CD4-positive, alpha-beta T cell (primary cell): ENCODE data around the gene RIOK3. TPM values are rescaled to one million over a fixed set of nuclear protein-coding genes. Genes with fewer than 3 reads are reported as not detected.

Experiments
- ATAC-seq: fragments of 200-7000 bp; cut with Tn5 transposase; one replicate; pipeline ENCODE4 v1.10.0; 2022; ENCODE audit warnings: mild to moderate bottlenecking; ENCODE audit not compliant: poor library complexity
- CTCF ChIA-PET: fragments of 350-600 bp; sonication (Branson Sonifier 250); formaldehyde crosslinking; loops from one replicate; lab custom pipeline; 2021; ENCODE audit warnings: antibody characterized with exemption, inconsistent platforms; lab: Charles Lee
- POLR2A ChIA-PET: fragments of 350-600 bp; sonication (Branson Sonifier 250); formaldehyde crosslinking; loops from one replicate; lab custom pipeline; 2021; ENCODE audit warnings: antibody characterized with exemption, inconsistent platforms; lab: Charles Lee
- DNase-seq, 14 experiments: peaks; one replicate each; pipeline ENCODE4 v3.0.0-alpha.2; 2013 to 2020; ENCODE audit warnings: mixed read lengths in 2 of 14
- H3K27ac ChIP-seq, 2 donors: one replicate each; pipeline versions ENCODE4 v1.5.1 to v1.7.0; 2013; ENCODE audit warnings: low read length in 2 of 2, low read depth in 1 of 2, mild to moderate bottlenecking in 1 of 2
- H3K27me3 ChIP-seq, 2 experiments: 1 replicate in 1 of 2; 2 replicates in 1 of 2; pipeline versions ENCODE4 v1.6.1 to v1.7.0; 2013; ENCODE audit warnings: low read length in 2 of 2, control low read depth in 1 of 2, mild to moderate bottlenecking in 1 of 2, moderate library complexity in 1 of 2; ENCODE audit not compliant: insufficient read depth in 2 of 2, control insufficient read depth in 1 of 2
- H3K36me3 ChIP-seq: one replicate; pipeline ENCODE4 v1.6.1; 2013; ENCODE audit warnings: low read length, control low read depth; ENCODE audit not compliant: insufficient read depth
- H3K4me1 ChIP-seq: one replicate; pipeline ENCODE4 v1.6.1; 2013; ENCODE audit warnings: low read length, control low read depth; ENCODE audit not compliant: insufficient read depth
- H3K4me3 ChIP-seq: one replicate; pipeline ENCODE4 v1.5.1; 2013; ENCODE audit warnings: mild to moderate bottlenecking, low read length, moderate library complexity
- H3K9me3 ChIP-seq, 2 experiments: 1 replicate in 1 of 2; 2 replicates in 1 of 2; pipeline versions ENCODE4 v1.6.1 to v1.7.0; 2013; ENCODE audit warnings: low read length in 2 of 2, mild to moderate bottlenecking in 2 of 2, control low read depth in 1 of 2, moderate library complexity in 1 of 2; ENCODE audit not compliant: control insufficient read depth in 1 of 2, insufficient read depth in 1 of 2
- H3K27ac Mint-ChIP-seq: one replicate; pipeline ENCODE4 v1.8.0; 2020; ENCODE audit warnings: mixed read lengths
- H3K27me3 Mint-ChIP-seq: one replicate; pipeline ENCODE4 v1.8.0; 2021; ENCODE audit warnings: mixed read lengths
- H3K36me3 Mint-ChIP-seq: one replicate; pipeline ENCODE4 v1.8.0; 2021; ENCODE audit warnings: low read depth, mixed read lengths
- H3K4me1 Mint-ChIP-seq: one replicate; pipeline ENCODE4 v1.8.0; 2021; ENCODE audit warnings: low read depth, mixed read lengths
- H3K4me3 Mint-ChIP-seq: one replicate; pipeline ENCODE4 v1.8.0; 2020; ENCODE audit warnings: mild to moderate bottlenecking, mixed read lengths
- H3K9me3 Mint-ChIP-seq: one replicate; pipeline ENCODE4 v1.8.0; 2020; ENCODE audit warnings: mixed read lengths
- intact Hi-C, 2 experiments: fragments of 100-400 bp; cut with DNase I in 1 of 2; cut with micrococcal nuclease in 1 of 2; formaldehyde crosslinking; loops; one replicate each; pipeline versions ENCODE4 v1.15.1 to v1.9.0; 2023 to 2025; cut with DNase I, micrococcal nuclease
- total RNA-seq, 174 experiments: library from RNA in 2 of 174; stranded (reverse) in 2 of 174; gene quantifications; one replicate each; pipeline ENCODE4 v1.2.3 and lab custom pipeline; 2021 to 2026
- TF ChIP-seq, protein P1 (sequence below): fragments of 200-600 bp; IDR thresholded peaks from one replicate; pipeline ENCODE4 v1.8.0; 2022; ENCODE audit warnings: antibody characterized with exemption, mild to moderate bottlenecking

RIOK3 gene
- total RNA-seq, 2 experiments from 2014 or later: 151 to 153 TPM

DNA sequence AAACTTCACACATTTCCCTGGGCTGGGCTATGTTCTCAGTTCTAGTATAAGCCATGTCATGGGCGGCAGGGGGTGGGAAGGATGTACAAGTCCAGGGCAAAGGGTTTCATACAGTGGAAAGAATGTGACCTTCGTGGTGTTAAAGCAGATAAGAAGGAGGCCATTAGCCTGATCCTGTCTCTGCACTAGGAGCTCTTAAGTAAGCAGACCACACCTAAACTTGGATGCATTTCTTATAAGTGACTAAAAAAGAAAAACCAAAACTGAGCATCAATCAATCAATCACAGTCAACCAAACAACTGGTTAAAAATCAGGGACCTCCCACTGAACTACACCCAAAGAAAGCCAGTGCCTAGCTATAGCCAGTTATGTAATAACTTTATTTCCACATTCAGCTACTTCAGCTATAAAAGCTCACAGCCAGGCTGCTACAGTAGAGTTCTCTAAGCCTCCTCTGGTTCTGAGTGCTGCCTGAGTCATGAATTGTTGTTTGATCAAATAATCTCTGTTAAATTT lies 46.8 kb upstream of the RIOK3 start:
- POLR2A ChIA-PET: no interaction called here
- Mint-ChIP-seq H3K36me3 (no peaks in the 10 kb centered on the region), H3K9me3 (no peaks in the 10 kb centered on the region), H3K27ac (no peak overlapping the region), H3K27me3 (no peaks in the 10 kb centered on the region), H3K4me3 (no peak overlapping the region), H3K4me1 (no peaks in the 10 kb centered on the region)
- Histone ChIP-seq H3K9me3 (no peaks in the 10 kb centered on the region), H3K4me1 (no peaks in the 10 kb centered on the region), H3K4me3 (no peak overlapping the region), H3K27ac (no peak overlapping the region), H3K36me3 (no peaks in the 10 kb centered on the region), H3K27me3 (no peaks in the 10 kb centered on the region)
- no peak for DNase-seq
- CTCF ChIA-PET: interaction anchor here (1.0 kb wide), 1 partner anchor 275 kb away, joined by 3 read pairs; no protein-coding TSS in a partner anchor
- TF ChIP-seq, protein P1, sequence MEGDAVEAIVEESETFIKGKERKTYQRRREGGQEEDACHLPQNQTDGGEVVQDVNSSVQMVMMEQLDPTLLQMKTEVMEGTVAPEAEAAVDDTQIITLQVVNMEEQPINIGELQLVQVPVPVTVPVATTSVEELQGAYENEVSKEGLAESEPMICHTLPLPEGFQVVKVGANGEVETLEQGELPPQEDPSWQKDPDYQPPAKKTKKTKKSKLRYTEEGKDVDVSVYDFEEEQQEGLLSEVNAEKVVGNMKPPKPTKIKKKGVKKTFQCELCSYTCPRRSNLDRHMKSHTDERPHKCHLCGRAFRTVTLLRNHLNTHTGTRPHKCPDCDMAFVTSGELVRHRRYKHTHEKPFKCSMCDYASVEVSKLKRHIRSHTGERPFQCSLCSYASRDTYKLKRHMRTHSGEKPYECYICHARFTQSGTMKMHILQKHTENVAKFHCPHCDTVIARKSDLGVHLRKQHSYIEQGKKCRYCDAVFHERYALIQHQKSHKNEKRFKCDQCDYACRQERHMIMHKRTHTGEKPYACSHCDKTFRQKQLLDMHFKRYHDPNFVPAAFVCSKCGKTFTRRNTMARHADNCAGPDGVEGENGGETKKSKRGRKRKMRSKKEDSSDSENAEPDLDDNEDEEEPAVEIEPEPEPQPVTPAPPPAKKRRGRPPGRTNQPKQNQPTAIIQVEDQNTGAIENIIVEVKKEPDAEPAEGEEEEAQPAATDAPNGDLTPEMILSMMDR: no peak
- no peak for ATAC-seq
- intact Hi-C loops: no loop called here

DNA sequence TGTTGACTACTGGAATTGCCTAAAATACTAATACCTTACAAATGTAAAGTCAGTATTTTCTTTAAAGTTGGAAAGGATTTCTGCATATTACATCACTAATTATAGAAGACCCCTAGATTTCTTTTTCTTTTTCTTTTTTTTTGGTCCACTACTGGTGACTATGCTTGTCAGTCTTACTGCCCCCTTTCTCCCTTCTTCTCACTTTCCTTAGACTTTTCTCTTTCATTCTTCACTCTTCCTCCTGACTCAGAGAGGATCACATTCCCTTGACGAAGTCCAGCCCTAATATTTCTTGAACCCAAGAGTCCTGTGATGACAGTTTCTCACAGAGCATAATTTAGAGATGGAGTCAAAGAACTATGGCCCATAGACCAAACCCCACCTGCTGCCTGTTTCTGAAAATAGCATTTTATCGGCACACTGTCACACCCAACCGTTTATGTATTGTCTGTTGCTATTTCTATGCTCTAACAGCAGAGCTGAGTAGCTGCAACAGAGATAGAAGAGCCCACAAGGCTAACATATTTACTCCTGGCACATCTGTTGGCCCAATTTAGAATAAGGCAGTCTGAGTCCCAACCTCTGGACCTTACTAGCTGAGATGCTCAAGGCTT lies 40.6 kb upstream of the RIOK3 start:
- H3K4me1 Mint-ChIP-seq: no peaks in the 10 kb centered on the region
- POLR2A ChIA-PET: no interaction called here
- CTCF ChIA-PET: interaction anchor here (0.9 to 2.4 kb wide), 5 partner anchors 28 to 614 kb away, joined by 3 to 20 read pairs (median 5); no protein-coding TSS in a partner anchor
- TF ChIP-seq, protein P1: no peak
- no peak overlapping the region for H3K4me3 Mint-ChIP-seq
- no peaks in the 10 kb centered on the region for H3K27me3 Mint-ChIP-seq
- no peaks in the 10 kb centered on the region for H3K9me3 Mint-ChIP-seq
- H3K36me3 ChIP-seq: no peaks in the 10 kb centered on the region
- no peak overlapping the region for H3K27ac Mint-ChIP-seq
- H3K27me3 ChIP-seq: no peaks in the 10 kb centered on the region
- no peak for ATAC-seq
- H3K9me3 ChIP-seq: no peaks in the 10 kb centered on the region
- no peaks in the 10 kb centered on the region for H3K4me1 ChIP-seq
- H3K4me3 ChIP-seq: no peak overlapping the region
- H3K27ac ChIP-seq: no peak overlapping the region
- DNase-seq: no peak
- no peaks in the 10 kb centered on the region for H3K36me3 Mint-ChIP-seq
- intact Hi-C loops: loop anchor here in 1 of 2 experiments (1.0 to 2.0 kb wide), 3 partner anchors 281 to 614 kb away; no protein-coding TSS in a partner anchor

DNA sequence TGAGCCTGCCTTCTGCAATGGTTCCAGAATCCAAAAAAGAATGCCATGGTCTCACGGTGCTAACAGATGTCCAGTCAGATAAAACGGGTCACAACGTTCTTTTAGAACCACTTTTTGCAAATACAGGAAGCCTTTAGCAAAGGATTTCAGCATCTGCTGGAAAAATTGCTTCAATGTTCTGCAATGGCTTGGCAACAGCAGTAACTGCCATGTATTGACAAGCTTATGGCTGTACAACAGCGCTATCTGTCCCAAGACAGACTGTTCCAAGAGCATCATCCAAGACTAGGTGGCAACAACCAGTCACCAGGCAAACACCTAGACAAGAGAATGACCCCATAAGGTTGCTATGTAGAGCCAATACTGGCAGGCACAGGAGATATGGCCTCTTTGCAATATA lies 37.6 kb upstream of the RIOK3 start:
- no peak overlapping the region for H3K27ac Mint-ChIP-seq
- no peak overlapping the region for H3K4me3 ChIP-seq
- H3K9me3 ChIP-seq: no peaks in the 10 kb centered on the region
- H3K36me3 Mint-ChIP-seq: no peaks in the 10 kb centered on the region
- ATAC-seq (no peak), DNase-seq (no peak)
- CTCF ChIA-PET: no interaction called here
- intact Hi-C loops: no loop called here
- H3K27me3 Mint-ChIP-seq: no peaks in the 10 kb centered on the region
- H3K4me3 Mint-ChIP-seq: no peak overlapping the region
- POLR2A ChIA-PET: no interaction called here
- TF ChIP-seq, protein P1: no peak
- H3K4me1 ChIP-seq: no peaks in the 10 kb centered on the region
- H3K27ac ChIP-seq: no peak overlapping the region
- H3K4me1 Mint-ChIP-seq: no peaks in the 10 kb centered on the region
- H3K27me3 ChIP-seq: no peaks in the 10 kb centered on the region
- no peaks in the 10 kb centered on the region for H3K36me3 ChIP-seq
- no peaks in the 10 kb centered on the region for H3K9me3 Mint-ChIP-seq
